ENCODE measurements around the gene TAGAP. TPM values are rescaled to one million over a fixed set of nuclear protein-coding genes. Genes with fewer than 3 reads are reported as not detected.

TAGAP gene
- total RNA-seq, 6 donors from 2014 or later: 7.8 to 19.3 (median 8.8) TPM

DNA sequence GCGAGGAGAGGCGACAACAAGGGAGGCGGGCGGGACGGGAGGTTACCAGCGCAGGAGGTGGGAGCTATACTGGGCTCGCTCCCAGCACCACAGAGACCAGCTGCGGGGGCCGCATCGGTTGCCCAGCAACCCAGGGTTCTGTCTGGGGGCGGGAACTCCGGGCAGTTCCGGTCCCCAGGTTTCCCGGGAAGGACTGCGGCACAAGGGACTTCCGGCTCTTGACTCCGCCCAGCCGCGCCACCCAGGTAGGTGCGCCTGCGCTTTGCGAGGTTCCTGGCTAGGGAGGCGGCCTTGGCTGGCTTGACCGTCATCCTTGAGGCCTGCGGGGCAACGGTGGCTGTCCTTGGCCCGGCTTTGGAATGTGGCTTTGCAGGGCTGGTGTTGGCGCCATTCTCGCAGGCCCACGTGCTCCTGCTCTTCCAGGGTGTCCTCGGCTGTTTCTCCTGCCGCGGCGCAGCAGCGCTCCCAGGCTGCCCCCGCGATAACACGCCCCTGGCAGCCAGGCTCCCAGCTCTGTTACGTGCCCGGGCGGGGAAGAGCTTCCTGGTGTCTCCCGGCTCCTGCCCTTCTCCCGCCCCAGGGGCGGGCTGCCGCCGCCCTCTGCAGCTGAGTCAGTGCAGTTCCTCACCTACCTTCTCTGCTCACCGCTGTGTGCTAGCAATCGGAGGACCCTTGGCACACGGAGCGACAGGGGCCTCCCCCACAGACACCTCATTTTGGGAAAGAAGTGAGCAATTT is 45.0 kb downstream of the TAGAP start, which contains the start of gene RSPH3:
Gene RSPH3, minus strand, starts transcription at position 537 of the 738 bp plus-strand sequence. CDS start 652 bp downstream, outside the sequence.
- H3K4me3 ChIP-seq: peak within 1 kb of the TSS; percentile 55 to 85 (median 80)
- WGBS, 2 donors: 0% methylated on average over 18 to 38 of the region's 50 CpGs
- H3K4me1 ChIP-seq: peaks cover 0 to 23% (median 14%) of the 10 kb centered on the region in 4 donors
- DNase-seq: peak; percentile 95 to 96
- peak within 1 kb of the TSS; percentile 82 to 92 (median 87) for H3K27ac ChIP-seq
- no peaks in the 10 kb centered on the region for H3K36me3 ChIP-seq
- ATAC-seq (ENCODE audit: low FRiP score in 2 of 2): peak; percentile 97 to 98
- no peaks in the 10 kb centered on the region for H3K27me3 ChIP-seq
- H3K9me3 ChIP-seq: no peaks in the 10 kb centered on the region
- TF ChIP-seq POLR2A (IDR thresholded peaks at IDR 0.05) (peak in 3 of 4 donors; percentile 58 to 92 (median 76)), EP300 (IDR thresholded peaks at IDR 0.05) (peak in 1 of 4 donors; percentile 1), POLR2AphosphoS5 (IDR thresholded peaks at IDR 0.05) (peak; percentile 82 to 86), CTCF (IDR thresholded peaks at IDR 0.05) (peak in 4 of 6 experiments; percentile 12 to 36 (median 25))

DNA sequence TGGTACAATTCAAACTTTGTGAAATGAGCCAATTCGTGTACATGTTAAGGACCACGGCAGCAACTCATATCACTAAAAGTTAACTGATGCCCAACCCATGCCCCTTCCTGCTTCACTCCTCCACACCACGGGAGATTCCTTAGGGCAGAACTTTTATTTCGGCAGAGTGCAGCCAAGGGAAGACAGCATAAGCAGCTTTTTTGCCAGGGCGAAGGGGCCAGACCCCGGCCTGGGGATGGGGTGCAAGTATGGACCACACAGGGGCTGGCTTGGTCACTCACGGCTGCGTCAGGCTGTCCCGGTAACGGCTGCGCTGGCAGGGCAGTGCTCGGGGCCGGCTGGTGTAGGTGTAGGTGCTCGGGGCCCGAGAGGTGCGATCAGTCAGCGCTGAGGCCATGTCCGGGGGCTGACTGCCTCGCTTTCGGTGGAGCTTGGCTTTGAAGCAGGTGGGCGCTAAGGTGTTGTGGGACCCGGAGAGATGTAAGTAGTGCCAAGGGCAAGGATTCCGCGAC is 45.6 kb downstream of the TAGAP start:
- Histone ChIP-seq H3K9me3 (no peaks in the 10 kb centered on the region), H3K4me1 (peaks cover 0 to 23% (median 14%) of the 10 kb centered on the region in 4 donors), H3K36me3 (no peaks in the 10 kb centered on the region), H3K4me3 (peak overlapping the region; percentile 55 to 85 (median 80)), H3K27ac (peak overlapping the region; percentile 82 to 92 (median 87)), H3K27me3 (no peaks in the 10 kb centered on the region)
- peak; percentile 42 to 68 for ATAC-seq (ENCODE audit: low FRiP score in 2 of 2)
- WGBS, 2 donors: 0 to 2% methylated on average over 13 to 24 of the region's 24 CpGs
- TF ChIP-seq POLR2A (IDR thresholded peaks at IDR 0.05): no peak
- no peak for TF ChIP-seq CTCF (IDR thresholded peaks at IDR 0.05)
- TF ChIP-seq POLR2AphosphoS5 (IDR thresholded peaks at IDR 0.05): no peak
- no peak for TF ChIP-seq EP300 (IDR thresholded peaks at IDR 0.05)
- peak in 1 of 2 donors; percentile 50 for DNase-seq

GRCh38 chr6:158996856-158997255 is 47.9 kb downstream of the TAGAP start:
- no peaks in the 10 kb centered on the region for H3K27me3 ChIP-seq
- peak in 1 of 2 donors; percentile 1 for ATAC-seq (ENCODE audit: low FRiP score in 2 of 2)
- 41 to 64% methylated on average over 2 of the region's 2 CpGs for WGBS, 2 donors
- H3K4me1 ChIP-seq: peaks cover 0 to 23% (median 14%) of the 10 kb centered on the region in 4 donors
- H3K36me3 ChIP-seq: no peaks in the 10 kb centered on the region
- no peak overlapping the region for H3K4me3 ChIP-seq
- TF ChIP-seq POLR2A (IDR thresholded peaks at IDR 0.05) (no peak), EP300 (IDR thresholded peaks at IDR 0.05) (no peak), CTCF (IDR thresholded peaks at IDR 0.05) (no peak), POLR2AphosphoS5 (IDR thresholded peaks at IDR 0.05) (no peak)
- H3K27ac ChIP-seq: no peak overlapping the region
- no peaks in the 10 kb centered on the region for H3K9me3 ChIP-seq
- peak in 1 of 2 donors; percentile 32 for DNase-seq

GRCh38 chr6:158993639-158994038 is 51.2 kb downstream of the TAGAP start:
- Histone ChIP-seq H3K4me1 (peaks cover 0 to 3% (median 0%) of the 10 kb centered on the region in 4 donors), H3K9me3 (peaks cover 0 to 6% (median 0%) of the 10 kb centered on the region in 4 donors), H3K27ac (no peak overlapping the region), H3K36me3 (no peaks in the 10 kb centered on the region), H3K27me3 (no peaks in the 10 kb centered on the region), H3K4me3 (no peak overlapping the region)
- WGBS, 2 donors: 83 to 88% methylated on average over 3 of the region's 3 CpGs
- DNase-seq: no peak
- TF ChIP-seq POLR2AphosphoS5 (IDR thresholded peaks at IDR 0.05): no peak
- TF ChIP-seq POLR2A (IDR thresholded peaks at IDR 0.05): no peak
- no peak for TF ChIP-seq EP300 (IDR thresholded peaks at IDR 0.05)
- no peak for TF ChIP-seq CTCF (IDR thresholded peaks at IDR 0.05)
- ATAC-seq (ENCODE audit: low FRiP score in 2 of 2): no peak
